ENCODE results near the gene MX1. TPM values are rescaled to one million over a fixed set of nuclear protein-coding genes. Genes with fewer than 3 reads are reported as not detected.

MX1 gene
- total RNA-seq, 1 experiment from 2014 or later: 1.8 TPM

DNA sequence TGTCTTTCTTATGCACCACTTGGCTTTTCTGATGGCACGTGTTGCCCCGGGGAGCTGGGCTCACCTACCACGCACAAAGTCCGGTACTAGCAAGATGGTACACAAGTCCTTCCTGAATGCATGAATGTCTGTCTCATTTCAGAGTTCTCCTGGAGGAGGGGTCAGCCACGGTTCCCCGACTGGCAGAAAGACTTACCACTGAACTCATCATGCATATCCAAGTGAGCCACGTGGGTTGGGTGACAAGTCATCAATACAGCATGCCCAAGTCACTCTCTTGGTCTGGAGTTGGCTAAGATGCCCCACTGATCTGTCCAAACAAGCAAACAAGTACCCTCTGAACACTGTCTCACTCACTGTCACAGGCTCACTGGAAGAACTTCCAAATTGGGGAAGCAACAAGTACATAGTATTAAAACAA, 28.6 kb upstream of the MX1 start:
- ChIA-PET POLR2A (no interaction called here), CTCF (no interaction called here)
- peaks cover 50% of the 10 kb centered on the region for H3K27me3 Mint-ChIP-seq (ENCODE audit: insufficient read depth, unreplicated experiment)
- H3K4me1 Mint-ChIP-seq (ENCODE audit: insufficient read depth, unreplicated experiment): peaks cover 6% of the 10 kb centered on the region
- peaks cover 6% of the 10 kb centered on the region for H3K9me3 Mint-ChIP-seq (ENCODE audit: unreplicated experiment)
- H3K4me3 Mint-ChIP-seq (ENCODE audit: unreplicated experiment): no peak overlapping the region
- intact Hi-C loops (cut with micrococcal nuclease): no loop called here
- no peak overlapping the region for H3K27ac Mint-ChIP-seq (ENCODE audit: low read depth, unreplicated experiment)
- no peak for DNase-seq (ENCODE audit: unreplicated experiment)
- TF ChIP-seq, protein P1, sequence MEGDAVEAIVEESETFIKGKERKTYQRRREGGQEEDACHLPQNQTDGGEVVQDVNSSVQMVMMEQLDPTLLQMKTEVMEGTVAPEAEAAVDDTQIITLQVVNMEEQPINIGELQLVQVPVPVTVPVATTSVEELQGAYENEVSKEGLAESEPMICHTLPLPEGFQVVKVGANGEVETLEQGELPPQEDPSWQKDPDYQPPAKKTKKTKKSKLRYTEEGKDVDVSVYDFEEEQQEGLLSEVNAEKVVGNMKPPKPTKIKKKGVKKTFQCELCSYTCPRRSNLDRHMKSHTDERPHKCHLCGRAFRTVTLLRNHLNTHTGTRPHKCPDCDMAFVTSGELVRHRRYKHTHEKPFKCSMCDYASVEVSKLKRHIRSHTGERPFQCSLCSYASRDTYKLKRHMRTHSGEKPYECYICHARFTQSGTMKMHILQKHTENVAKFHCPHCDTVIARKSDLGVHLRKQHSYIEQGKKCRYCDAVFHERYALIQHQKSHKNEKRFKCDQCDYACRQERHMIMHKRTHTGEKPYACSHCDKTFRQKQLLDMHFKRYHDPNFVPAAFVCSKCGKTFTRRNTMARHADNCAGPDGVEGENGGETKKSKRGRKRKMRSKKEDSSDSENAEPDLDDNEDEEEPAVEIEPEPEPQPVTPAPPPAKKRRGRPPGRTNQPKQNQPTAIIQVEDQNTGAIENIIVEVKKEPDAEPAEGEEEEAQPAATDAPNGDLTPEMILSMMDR (IDR thresholded peaks at IDR 0.05; ENCODE audit: unreplicated experiment): no peak
- H3K36me3 Mint-ChIP-seq (ENCODE audit: insufficient read depth, unreplicated experiment): no peaks in the 10 kb centered on the region
- BruUV-seq (replicated peaks): no TSS peak

DNA sequence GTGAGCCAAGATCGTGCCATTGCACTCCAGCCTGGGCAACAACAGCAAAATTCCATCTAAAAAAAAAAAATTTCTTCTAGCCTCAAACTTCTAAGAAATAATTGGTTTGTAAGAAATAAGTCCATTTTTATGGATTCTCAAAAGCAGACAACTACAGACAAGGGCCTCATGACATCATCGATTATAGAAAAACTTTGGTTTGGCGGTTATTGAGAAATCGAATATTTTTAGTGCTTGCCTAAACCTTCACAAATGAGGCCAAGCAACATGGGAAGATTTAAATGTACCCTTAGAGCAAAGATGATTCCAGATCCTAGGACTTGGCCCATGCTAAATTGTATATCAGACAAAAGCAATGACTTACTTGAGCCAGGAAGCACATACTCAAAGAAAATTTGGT, 27.8 kb upstream of the MX1 start:
- Mint-ChIP-seq H3K9me3 (ENCODE audit: unreplicated experiment) (peaks cover 6% of the 10 kb centered on the region), H3K4me1 (ENCODE audit: insufficient read depth, unreplicated experiment) (peaks cover 6% of the 10 kb centered on the region), H3K27me3 (ENCODE audit: insufficient read depth, unreplicated experiment) (peaks cover 51% of the 10 kb centered on the region), H3K4me3 (ENCODE audit: unreplicated experiment) (no peak overlapping the region), H3K27ac (ENCODE audit: low read depth, unreplicated experiment) (no peak overlapping the region), H3K36me3 (ENCODE audit: insufficient read depth, unreplicated experiment) (no peaks in the 10 kb centered on the region)
- no peak for DNase-seq (ENCODE audit: unreplicated experiment)
- ChIA-PET CTCF (no interaction called here), POLR2A (no interaction called here)
- intact Hi-C loops (cut with micrococcal nuclease): no loop called here
- TF ChIP-seq, protein P1 (IDR thresholded peaks at IDR 0.05; ENCODE audit: unreplicated experiment): no peak
- no TSS peak for BruUV-seq (replicated peaks)

DNA sequence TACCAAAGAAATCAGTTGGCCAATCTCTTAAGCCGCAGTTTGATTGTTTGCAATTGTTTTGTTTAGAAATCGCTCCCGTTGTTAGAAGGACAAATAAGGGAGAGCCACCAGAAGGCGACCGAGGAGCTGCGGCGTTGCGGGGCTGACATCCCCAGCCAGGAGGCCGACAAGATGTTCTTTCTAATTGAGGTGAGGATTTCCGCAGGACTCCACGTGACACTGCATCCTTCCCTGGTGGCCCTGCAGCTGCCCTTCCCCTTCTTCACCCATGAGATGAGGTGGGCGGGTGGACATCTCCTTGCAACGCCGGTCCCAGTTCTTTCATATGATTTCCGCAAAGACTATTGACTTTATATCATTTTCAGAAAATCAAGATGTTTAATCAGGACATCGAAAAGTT, 27.2 kb upstream of the MX1 start:
- TF ChIP-seq, protein P1 (IDR thresholded peaks at IDR 0.05; ENCODE audit: unreplicated experiment): no peak
- DNase-seq (ENCODE audit: unreplicated experiment): no peak
- BruUV-seq (replicated peaks): no TSS peak
- POLR2A ChIA-PET: no interaction called here
- Mint-ChIP-seq H3K27me3 (ENCODE audit: insufficient read depth, unreplicated experiment) (peaks cover 47% of the 10 kb centered on the region), H3K4me3 (ENCODE audit: unreplicated experiment) (no peak overlapping the region), H3K4me1 (ENCODE audit: insufficient read depth, unreplicated experiment) (peaks cover 6% of the 10 kb centered on the region), H3K9me3 (ENCODE audit: unreplicated experiment) (peaks cover 6% of the 10 kb centered on the region), H3K36me3 (ENCODE audit: insufficient read depth, unreplicated experiment) (no peaks in the 10 kb centered on the region), H3K27ac (ENCODE audit: low read depth, unreplicated experiment) (no peak overlapping the region)
- CTCF ChIA-PET: no interaction called here
- intact Hi-C loops (cut with micrococcal nuclease): no loop called here

DNA sequence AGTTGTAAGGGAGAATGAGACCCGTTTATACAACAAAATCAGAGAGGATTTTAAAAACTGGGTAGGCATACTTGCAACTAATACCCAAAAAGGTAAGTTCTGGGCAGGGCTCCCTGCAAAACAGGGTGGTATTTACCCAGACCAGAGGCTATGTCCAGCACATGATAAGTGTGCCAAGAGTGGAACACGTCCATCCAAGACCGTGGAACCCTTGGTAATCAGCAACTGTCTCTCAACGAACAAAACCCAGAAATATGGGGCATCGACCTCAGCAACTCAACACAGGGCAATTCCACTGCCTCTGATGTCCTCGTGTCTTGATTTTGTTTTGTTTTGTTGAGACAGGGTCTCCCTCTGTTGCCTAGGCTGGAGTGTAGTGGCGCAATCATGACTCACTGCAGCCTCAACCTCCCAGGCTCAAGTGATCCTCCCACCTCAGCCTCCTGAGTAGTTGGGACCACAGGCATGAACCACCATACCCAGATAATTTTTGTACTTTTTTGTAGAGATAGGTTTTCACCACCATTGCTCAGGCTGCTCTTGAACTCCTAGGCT, 26.7 kb upstream of the MX1 start:
- peaks cover 6% of the 10 kb centered on the region for H3K9me3 Mint-ChIP-seq (ENCODE audit: unreplicated experiment)
- no peaks in the 10 kb centered on the region for H3K36me3 Mint-ChIP-seq (ENCODE audit: insufficient read depth, unreplicated experiment)
- H3K27me3 Mint-ChIP-seq (ENCODE audit: insufficient read depth, unreplicated experiment): peaks cover 47% of the 10 kb centered on the region
- DNase-seq (ENCODE audit: unreplicated experiment): no peak
- no peak overlapping the region for H3K4me3 Mint-ChIP-seq (ENCODE audit: unreplicated experiment)
- H3K27ac Mint-ChIP-seq (ENCODE audit: low read depth, unreplicated experiment): no peak overlapping the region
- ChIA-PET POLR2A (no interaction called here), CTCF (no interaction called here)
- BruUV-seq (replicated peaks): no TSS peak
- peaks cover 6% of the 10 kb centered on the region for H3K4me1 Mint-ChIP-seq (ENCODE audit: insufficient read depth, unreplicated experiment)
- TF ChIP-seq, protein P1 (IDR thresholded peaks at IDR 0.05; ENCODE audit: unreplicated experiment): no peak
- intact Hi-C loops (cut with micrococcal nuclease): no loop called here

Data from MCF 10A (cell line).